Panc1 (cell line): ENCODE results near the gene FLYWCH1. TPM values are rescaled to one million over a fixed set of nuclear protein-coding genes. Genes with fewer than 3 reads are reported as not detected.

ENCODE experiments used
- ATAC-seq: fragments of 200-7000 bp; cut with Tn5 transposase; 2 replicates; pipeline ENCODE4 v1.9.1; 2020; ENCODE audit warnings: mild to moderate bottlenecking, moderate library complexity
- BruUV-seq: library from RNA; stranded (reverse); fragments of 400-500 nt; replicated peaks from 2 replicates; lab custom pipeline; 2021; lab: Mats Ljungman, UMichigan
- CTCF ChIA-PET: fragments of 300-600 bp; sonication (Branson Sonifier 250); formaldehyde crosslinking; loops from one replicate; lab custom pipeline; 2022; ENCODE audit warnings: antibody characterized with exemption; lab: Charles Lee
- POLR2A ChIA-PET: fragments of 300-600 bp; sonication (Branson Sonifier 250); formaldehyde crosslinking; loops from one replicate; lab custom pipeline; 2022; ENCODE audit warnings: antibody characterized with exemption; lab: Charles Lee
- DNase-seq: peaks from one replicate; pipeline ENCODE4 v3.0.0-alpha.2; 2010; ENCODE audit warnings: low read depth, low spot score
- H3K27ac ChIP-seq: 2 replicates; pipeline ENCODE4 v1.5.1; 2011; ENCODE audit warnings: mild to moderate bottlenecking, low read length, inconsistent platforms
- H3K27me3 ChIP-seq: fragments of 200-500 bp; sonication (Bioruptor generic); 2 replicates; pipeline ENCODE4 v1.6.0; 2014; ENCODE audit warnings: low read length, inconsistent platforms; ENCODE audit not compliant: control insufficient read depth, insufficient read depth
- H3K36me3 ChIP-seq: fragments of 200-500 bp; sonication (Bioruptor generic); 2 replicates; pipeline ENCODE4 v1.5.1; 2014; ENCODE audit warnings: inconsistent platforms, mild to moderate bottlenecking, low read length, moderate library complexity; ENCODE audit not compliant: control insufficient read depth, insufficient read depth
- H3K4me1 ChIP-seq: 2 replicates; pipeline ENCODE4 v1.5.1; 2011; ENCODE audit warnings: inconsistent platforms, mild to moderate bottlenecking, low read length, moderate library complexity; ENCODE audit not compliant: control insufficient read depth, insufficient read depth
- H3K4me3 ChIP-seq, 2 experiments: 2 replicates each; pipeline ENCODE4 v1.5.1; 2011 to 2012; ENCODE audit warnings: low read depth in 2 of 2, low read length in 2 of 2, mild to moderate bottlenecking in 2 of 2, inconsistent platforms in 1 of 2, moderate library complexity in 1 of 2
- H3K9me3 ChIP-seq: fragments of 200-500 bp; sonication (Bioruptor generic); 2 replicates; pipeline ENCODE4 v1.5.1; 2014; ENCODE audit warnings: low read depth, mild to moderate bottlenecking, inconsistent platforms, low read length, moderate library complexity; ENCODE audit not compliant: control insufficient read depth, insufficient read depth
- POLR2AphosphoS5 ChIP-seq: IDR thresholded peaks from 2 replicates; pipeline ENCODE4 v1.6.1; 2012; ENCODE audit warnings: mild to moderate bottlenecking, low read depth, low read length, moderate library complexity
- REST ChIP-seq, 2 experiments: IDR thresholded peaks; 2 replicates each; pipeline ENCODE4 v1.6.1; 2011 to 2012; ENCODE audit warnings: low read depth in 2 of 2, control low read depth in 1 of 2, low read length in 1 of 2, mild to moderate bottlenecking in 1 of 2, moderate library complexity in 1 of 2; ENCODE audit not compliant: insufficient read depth in 1 of 2
- SIN3A ChIP-seq: IDR thresholded peaks from 2 replicates; pipeline ENCODE4 v1.6.1; 2012; ENCODE audit warnings: low read depth, mild to moderate bottlenecking, low read length, moderate library complexity, borderline replicate concordance; ENCODE audit not compliant: insufficient read depth
- TCF7L2 ChIP-seq: IDR thresholded peaks from 2 replicates; pipeline ENCODE4 v1.6.1; 2011; ENCODE audit warnings: mild to moderate bottlenecking, low read depth, low read length, inconsistent platforms
- in situ Hi-C: cut with HindIII; loops from 2 replicates; pipeline ENCODE4 v1.10.0; 2016; ENCODE audit warnings: low sequenced_read_pairs, low pct_unique_long_range_greater_than_20kb
- intact Hi-C: fragments of 100-400 bp; cut with micrococcal nuclease; formaldehyde crosslinking; loops from one replicate; pipeline ENCODE4 v1.10.0; 2022; ENCODE audit not compliant: unreplicated experiment
- total RNA-seq: library from RNA; stranded (reverse); gene quantifications from one replicate; pipeline ENCODE4 v1.2.1, GENCODE V29; 2021; ENCODE audit not compliant: unreplicated experiment
- TF ChIP-seq, protein P1 (sequence below): fragments of 450-650 bp; IDR thresholded peaks from 2 replicates; pipeline ENCODE4 v1.5.1; 2017; ENCODE audit warnings: mild to moderate bottlenecking

Gene FLYWCH1
- total RNA-seq, 1 experiment from 2014 or later: 67.9 TPM

GRCh38 chr16:2963723-2964474 is 52.2 kb downstream of the FLYWCH1 start, which contains the start of gene KREMEN2:
TSS of gene KREMEN2 (plus strand) at chr16:2964275. CDS start at chr16:2964521, 246 bp downstream.
- no peak for TF ChIP-seq REST (IDR thresholded peaks at IDR 0.05; ENCODE audit: insufficient read depth in 1 of 2, low read depth in 2 of 2, low read length in 1 of 2)
- no peak for TF ChIP-seq POLR2AphosphoS5
- TF ChIP-seq SIN3A: no peak; the same call in 1 of the 2 replicates
- TF ChIP-seq TCF7L2: peak; percentile 15; the same call in 1 of the 2 replicates
- TF ChIP-seq, protein P1, sequence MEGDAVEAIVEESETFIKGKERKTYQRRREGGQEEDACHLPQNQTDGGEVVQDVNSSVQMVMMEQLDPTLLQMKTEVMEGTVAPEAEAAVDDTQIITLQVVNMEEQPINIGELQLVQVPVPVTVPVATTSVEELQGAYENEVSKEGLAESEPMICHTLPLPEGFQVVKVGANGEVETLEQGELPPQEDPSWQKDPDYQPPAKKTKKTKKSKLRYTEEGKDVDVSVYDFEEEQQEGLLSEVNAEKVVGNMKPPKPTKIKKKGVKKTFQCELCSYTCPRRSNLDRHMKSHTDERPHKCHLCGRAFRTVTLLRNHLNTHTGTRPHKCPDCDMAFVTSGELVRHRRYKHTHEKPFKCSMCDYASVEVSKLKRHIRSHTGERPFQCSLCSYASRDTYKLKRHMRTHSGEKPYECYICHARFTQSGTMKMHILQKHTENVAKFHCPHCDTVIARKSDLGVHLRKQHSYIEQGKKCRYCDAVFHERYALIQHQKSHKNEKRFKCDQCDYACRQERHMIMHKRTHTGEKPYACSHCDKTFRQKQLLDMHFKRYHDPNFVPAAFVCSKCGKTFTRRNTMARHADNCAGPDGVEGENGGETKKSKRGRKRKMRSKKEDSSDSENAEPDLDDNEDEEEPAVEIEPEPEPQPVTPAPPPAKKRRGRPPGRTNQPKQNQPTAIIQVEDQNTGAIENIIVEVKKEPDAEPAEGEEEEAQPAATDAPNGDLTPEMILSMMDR: peak; percentile 53; the same call in 1 of the 2 replicates
- peaks cover 23% of the 10 kb centered on the region for H3K4me1 ChIP-seq
- no peaks in the 10 kb centered on the region for H3K27me3 ChIP-seq
- H3K36me3 ChIP-seq: no peaks in the 10 kb centered on the region; the same call in 1 of the 2 replicates
- H3K4me3 ChIP-seq: peak within 1 kb of the TSS; percentile 56 to 81
- ATAC-seq (peak; percentile 70), DNase-seq (no peak)
- intact Hi-C loops: no loop called here
- POLR2A ChIA-PET: interaction anchor here (0.5 kb wide), 1 partner anchor 73 kb away, joined by 8 read pairs; the partner anchor contains the start of gene BICDL2
- in situ Hi-C loops: no loop called here
- no peaks in the 10 kb centered on the region for H3K9me3 ChIP-seq
- peak within 1 kb of the TSS; percentile 79; the same call in 1 of the 2 replicates for H3K27ac ChIP-seq
- BruUV-seq: no TSS peak
- CTCF ChIA-PET: no interaction called here

DNA sequence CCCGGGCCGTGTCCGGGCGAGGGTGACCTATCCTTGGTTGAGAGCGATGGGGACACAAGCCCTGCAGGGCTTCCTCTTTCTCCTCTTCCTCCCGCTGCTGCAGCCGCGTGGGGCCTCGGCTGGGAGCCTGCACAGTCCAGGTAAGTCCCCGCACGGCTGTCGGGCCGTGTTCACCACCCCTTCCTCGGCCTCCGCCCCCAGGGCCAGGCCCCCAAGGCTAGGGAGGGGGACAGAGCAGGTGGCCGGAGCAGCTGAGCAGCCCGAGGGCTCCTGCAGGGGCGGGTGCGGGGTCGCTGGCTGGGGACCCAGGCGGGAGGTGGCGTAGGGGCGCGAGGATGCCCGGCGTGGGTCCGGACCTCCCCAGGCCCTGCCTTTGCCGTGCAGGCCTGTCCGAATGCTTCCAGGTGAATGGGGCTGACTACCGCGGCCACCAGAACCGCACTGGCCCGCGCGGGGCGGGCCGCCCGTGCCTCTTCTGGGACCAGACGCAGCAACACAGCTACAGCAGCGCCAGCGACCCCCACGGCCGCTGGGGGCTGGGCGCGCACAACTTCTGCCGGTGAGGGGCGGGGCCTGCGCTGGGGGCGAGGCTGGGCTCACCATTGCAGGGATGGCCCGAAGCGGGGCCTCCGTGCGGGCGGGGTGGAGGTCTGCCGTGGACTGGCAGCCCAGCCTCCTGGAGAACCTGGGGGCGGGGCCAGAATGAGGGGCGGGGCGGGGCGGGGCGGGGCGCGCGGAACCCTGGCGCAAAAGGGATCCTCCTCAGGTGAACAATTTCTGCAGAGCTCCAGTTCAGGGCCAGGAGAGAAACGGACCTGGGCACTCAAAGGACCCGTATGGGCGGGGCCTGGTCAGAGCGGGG is 53.0 kb downstream of the FLYWCH1 start:
- Histone ChIP-seq H3K9me3 (no peaks in the 10 kb centered on the region), H3K36me3 (no peaks in the 10 kb centered on the region; the same call in 1 of the 2 replicates), H3K27ac (peak overlapping the region; percentile 79; the same call in 1 of the 2 replicates), H3K4me1 (peaks cover 23% of the 10 kb centered on the region), H3K27me3 (no peaks in the 10 kb centered on the region), H3K4me3 (peak overlapping the region; percentile 56 to 81)
- intact Hi-C loops (no loop called here), in situ Hi-C loops (no loop called here)
- DNase-seq (no peak), ATAC-seq (peak; percentile 47)
- TF ChIP-seq POLR2AphosphoS5 (no peak), SIN3A (0 out of 2 replicates have a peak, but pooled peaks have one; percentile 29), TCF7L2 (no peak), REST (IDR thresholded peaks at IDR 0.05; ENCODE audit: insufficient read depth in 1 of 2, low read depth in 2 of 2, low read length in 1 of 2) (no peak)
- TF ChIP-seq, protein P1: no peak; the same call in 1 of the 2 replicates
- no TSS peak for BruUV-seq
- CTCF ChIA-PET: no interaction called here
- POLR2A ChIA-PET: interaction anchor here (0.5 to 1.0 kb wide), 2 partner anchors 8 to 72 kb away, joined by 5 to 8 read pairs; partner anchors contain the start of gene BICDL2
